GM18505 (cell line): ENCODE measurements around the gene PCDHGB5.
A peak's percentile ranks its signal among the peaks of the same experiment; 100 is the strongest.

ENCODE experiments used
- ATAC-seq: cut with Tn5 transposase; IDR thresholded peaks from one replicate; pipeline ENCODE4 v1.9.1; 2021; ENCODE audit not compliant: unreplicated experiment
- POLR2A ChIP-seq: IDR thresholded peaks from 4 replicates; pipeline ENCODE4 v1.6.1; 2011; ENCODE audit warnings: borderline replicate concordance; ENCODE audit not compliant: insufficient read depth, insufficient read length; ENCODE audit errors: extremely low read depth

PCDHGB5 gene

GRCh38 chr5:141397756-141398551 is at the start of gene PCDHGB5:
Gene PCDHGB5, plus strand, starts transcription at chr5:141397947. Its CDS starts 181 bp downstream, at chr5:141398128.
- ATAC-seq = peak; percentile 85

- ATAC-seq = peak; percentile 62
- TF ChIP-seq POLR2A = no peak
Observed at GRCh38 chr5:141349917-141350619, 47.7 kb upstream of the PCDHGB5 start, which contains the start of gene PCDHGB1. Gene PCDHGB1, plus strand, starts transcription at chr5:141350099. Its CDS starts 162 bp downstream, at chr5:141350261.

- no peak for ATAC-seq
- no peak for TF ChIP-seq POLR2A
Observed at GRCh38 chr5:141351591-141351990, 46.2 kb upstream of the PCDHGB5 start.

GRCh38 chr5:141354900-141355469 is 42.8 kb upstream of the PCDHGB5 start, which contains the start of gene PCDHGA4:
Gene PCDHGA4, plus strand, starts transcription at chr5:141355021. Its CDS starts 87 bp downstream, at chr5:141355108.
- TF ChIP-seq POLR2A = no peak

GRCh38 chr5:141355641-141356040 is 42.1 kb upstream of the PCDHGB5 start:
- no peak for TF ChIP-seq POLR2A
- ATAC-seq = no peak

More at GRCh38 chr5:141354900-141355469, 42.8 kb upstream of the PCDHGB5 start, which contains the start of gene PCDHGA4:
- ATAC-seq = no peak

- ATAC-seq = no peak
- TF ChIP-seq POLR2A = no peak
Observed at GRCh38 chr5:141356133-141356532, 41.6 kb upstream of the PCDHGB5 start.

GRCh38 chr5:141356950-141357349 is 40.8 kb upstream of the PCDHGB5 start:
- TF ChIP-seq POLR2A = no peak
- ATAC-seq = no peak

- no peak for ATAC-seq
- TF ChIP-seq POLR2A = no peak
Observed at GRCh38 chr5:141359790-141360426, 37.8 kb upstream of the PCDHGB5 start, which contains the start of gene PCDHGB2. Gene PCDHGB2, plus strand, starts transcription at chr5:141359994. Its CDS starts 142 bp downstream, at chr5:141360136.

GRCh38 chr5:141360685-141361084 is 37.1 kb upstream of the PCDHGB5 start:
- no peak for ATAC-seq

GRCh38 chr5:141362719-141363118 is 35.0 kb upstream of the PCDHGB5 start:
- no peak for TF ChIP-seq POLR2A
- ATAC-seq = no peak

More at GRCh38 chr5:141360685-141361084, 37.1 kb upstream of the PCDHGB5 start:
- no peak for TF ChIP-seq POLR2A

GRCh38 chr5:141363952-141364660 is 33.6 kb upstream of the PCDHGB5 start, which contains the start of gene PCDHGA5:
Gene PCDHGA5, plus strand, starts transcription at chr5:141364162. Its CDS starts 169 bp downstream, at chr5:141364331.
- ATAC-seq = no peak
- no peak for TF ChIP-seq POLR2A
